DND-41 (cell line): ENCODE data around the gene ANAPC4.

Experiments
- CTCF ChIP-seq: IDR thresholded peaks from 2 replicates; pipeline ENCODE4 v1.5.1; 2012; ENCODE audit warnings: borderline replicate concordance, low read length, moderate library complexity, mild to moderate bottlenecking; ENCODE audit not compliant: poor library complexity, severe bottlenecking; ENCODE audit errors: extremely low read depth
- EZH2 ChIP-seq: IDR thresholded peaks from 3 replicates; pipeline ENCODE4 v1.6.1; 2012; ENCODE audit warnings: borderline replicate concordance, low read depth, mild to moderate bottlenecking, moderate library complexity, low read length, inconsistent platforms; ENCODE audit not compliant: severe bottlenecking

GRCh38 chr4:25446611-25447010 is 69.5 kb downstream of the ANAPC4 start:
- TF ChIP-seq CTCF = no peak
- TF ChIP-seq EZH2 = no peak
